ENCODE results near the gene GRIN2A.

The GRIN2A gene

DNA sequence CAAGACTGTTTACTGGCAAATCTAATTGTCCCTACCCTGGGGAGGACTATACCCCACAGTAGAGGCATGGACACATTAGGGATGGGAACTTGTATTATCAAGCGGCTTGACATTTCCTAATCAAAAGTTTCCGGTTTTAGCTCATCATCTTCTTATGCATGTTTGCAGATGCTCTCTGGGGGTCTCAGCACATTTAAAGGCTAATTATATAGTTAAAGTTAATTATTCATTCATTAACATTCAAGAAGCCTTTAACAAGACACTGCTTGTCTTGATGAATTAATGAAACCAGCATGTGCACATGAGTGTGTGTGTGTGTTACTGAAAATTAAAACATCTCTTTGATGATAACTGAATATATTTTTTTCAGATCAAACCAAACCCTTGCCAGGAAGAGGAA lies 377.1 kb downstream of the GRIN2A start:
- no peak overlapping the region for H3K27ac ChIP-seq (ENCODE audit: insufficient read depth, low read depth, low read length, poor library complexity, severe bottlenecking)
- H3K9me3 ChIP-seq (ENCODE audit: control insufficient read depth, low read length) = no peaks in the 10 kb centered on the region
- H3K36me3 ChIP-seq (ENCODE audit: control insufficient read depth, insufficient read depth, low read length) = no peaks in the 10 kb centered on the region
- H3K4me1 ChIP-seq (ENCODE audit: control insufficient read depth, insufficient read depth, low read length) = no peaks in the 10 kb centered on the region
- 90 to 92% methylated on average over 2 of the region's 2 CpGs for WGBS, 2 experiments
- no peaks in the 10 kb centered on the region for H3K27me3 ChIP-seq (ENCODE audit: control insufficient read depth, insufficient read depth, low read length, poor library complexity, severe bottlenecking)
- no peak overlapping the region for H3K4me3 ChIP-seq (ENCODE audit: insufficient read depth, low read depth, low read length)

DNA sequence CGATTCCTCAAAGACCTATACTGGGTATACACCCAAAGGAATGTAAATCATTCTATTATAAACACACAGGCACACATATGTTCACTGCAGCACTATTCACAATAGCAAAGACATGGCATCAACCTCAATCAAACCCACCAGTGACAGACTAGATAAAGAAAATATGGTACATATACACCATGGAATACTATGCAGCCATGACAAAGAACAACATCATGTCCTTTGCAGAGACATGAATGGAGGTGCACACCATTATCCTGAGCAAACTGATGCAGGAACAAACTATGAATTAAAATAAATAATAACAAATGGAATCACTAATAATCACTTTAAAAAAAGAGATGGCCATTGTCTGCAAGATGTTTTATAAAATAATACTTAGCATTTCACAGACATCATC lies 380.1 kb downstream of the GRIN2A start:
- WGBS, 2 experiments = 93 to 100% methylated on average over 1 of the region's 1 CpG
- Histone ChIP-seq H3K27me3 (ENCODE audit: control insufficient read depth, insufficient read depth, low read length, poor library complexity, severe bottlenecking) (no peaks in the 10 kb centered on the region), H3K27ac (ENCODE audit: insufficient read depth, low read depth, low read length, poor library complexity, severe bottlenecking) (no peak overlapping the region), H3K4me3 (ENCODE audit: insufficient read depth, low read depth, low read length) (no peak overlapping the region), H3K9me3 (ENCODE audit: control insufficient read depth, low read length) (no peaks in the 10 kb centered on the region), H3K36me3 (ENCODE audit: control insufficient read depth, insufficient read depth, low read length) (no peaks in the 10 kb centered on the region), H3K4me1 (ENCODE audit: control insufficient read depth, insufficient read depth, low read length) (no peaks in the 10 kb centered on the region)

DNA sequence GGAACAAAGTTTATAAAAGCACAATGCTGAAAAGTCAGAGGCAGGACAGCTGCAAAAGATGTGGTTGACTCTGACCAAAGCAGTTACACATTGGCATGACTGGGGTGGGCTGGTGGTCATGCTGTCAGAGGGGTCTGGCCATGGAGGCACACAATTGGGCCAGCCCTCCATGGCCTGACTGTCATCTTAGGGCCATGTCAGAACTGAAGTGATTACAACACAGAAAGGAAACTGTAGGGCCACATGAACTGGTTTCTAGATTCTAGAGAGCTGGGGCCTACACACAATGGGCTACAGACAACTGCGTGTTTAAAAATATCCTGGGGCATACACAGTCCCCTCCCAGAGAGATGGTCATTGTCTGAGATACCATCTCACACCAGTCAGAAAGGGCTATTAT lies 380.6 kb downstream of the GRIN2A start:
- Histone ChIP-seq H3K27me3 (ENCODE audit: control insufficient read depth, insufficient read depth, low read length, poor library complexity, severe bottlenecking) (no peaks in the 10 kb centered on the region), H3K4me3 (ENCODE audit: insufficient read depth, low read depth, low read length) (no peak overlapping the region), H3K36me3 (ENCODE audit: control insufficient read depth, insufficient read depth, low read length) (no peaks in the 10 kb centered on the region), H3K4me1 (ENCODE audit: control insufficient read depth, insufficient read depth, low read length) (no peaks in the 10 kb centered on the region), H3K9me3 (ENCODE audit: control insufficient read depth, low read length) (no peaks in the 10 kb centered on the region), H3K27ac (ENCODE audit: insufficient read depth, low read depth, low read length, poor library complexity, severe bottlenecking) (no peak overlapping the region)
- WGBS, 2 experiments = 88 to 100% methylated on average over 1 of the region's 1 CpG

DNA sequence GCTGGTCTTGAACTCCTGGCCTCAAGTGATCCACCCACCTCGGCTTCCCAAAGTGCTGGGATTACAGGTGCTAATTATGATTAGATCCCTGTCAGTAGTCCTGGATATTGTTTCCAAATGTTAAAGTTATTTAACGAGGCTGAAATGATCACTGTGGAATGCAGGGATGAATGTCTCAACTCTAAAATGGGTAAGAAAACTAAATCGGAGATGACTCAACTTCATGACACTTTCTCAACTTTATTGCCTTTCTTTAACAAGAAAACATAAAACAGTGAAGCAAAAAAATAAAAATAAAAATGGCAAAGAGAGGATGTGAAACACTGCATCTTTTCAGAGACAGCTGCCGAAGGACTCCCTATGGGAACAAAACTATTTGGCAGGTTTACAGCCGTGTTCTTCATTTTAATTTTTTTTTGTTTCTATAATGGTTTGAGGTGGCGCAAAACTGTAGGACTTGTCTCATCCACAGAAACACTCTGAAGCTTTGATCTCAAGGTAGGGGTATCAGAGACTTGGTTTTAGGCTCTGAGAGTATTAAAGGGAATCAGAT lies 382.0 kb downstream of the GRIN2A start:
- Histone ChIP-seq H3K27me3 (ENCODE audit: control insufficient read depth, insufficient read depth, low read length, poor library complexity, severe bottlenecking) (no peaks in the 10 kb centered on the region), H3K36me3 (ENCODE audit: control insufficient read depth, insufficient read depth, low read length) (no peaks in the 10 kb centered on the region), H3K27ac (ENCODE audit: insufficient read depth, low read depth, low read length, poor library complexity, severe bottlenecking) (no peak overlapping the region), H3K4me3 (ENCODE audit: insufficient read depth, low read depth, low read length) (no peak overlapping the region), H3K4me1 (ENCODE audit: control insufficient read depth, insufficient read depth, low read length) (no peaks in the 10 kb centered on the region), H3K9me3 (ENCODE audit: control insufficient read depth, low read length) (no peaks in the 10 kb centered on the region)
- 88 to 90% methylated on average over 6 of the region's 6 CpGs for WGBS, 2 experiments

DNA sequence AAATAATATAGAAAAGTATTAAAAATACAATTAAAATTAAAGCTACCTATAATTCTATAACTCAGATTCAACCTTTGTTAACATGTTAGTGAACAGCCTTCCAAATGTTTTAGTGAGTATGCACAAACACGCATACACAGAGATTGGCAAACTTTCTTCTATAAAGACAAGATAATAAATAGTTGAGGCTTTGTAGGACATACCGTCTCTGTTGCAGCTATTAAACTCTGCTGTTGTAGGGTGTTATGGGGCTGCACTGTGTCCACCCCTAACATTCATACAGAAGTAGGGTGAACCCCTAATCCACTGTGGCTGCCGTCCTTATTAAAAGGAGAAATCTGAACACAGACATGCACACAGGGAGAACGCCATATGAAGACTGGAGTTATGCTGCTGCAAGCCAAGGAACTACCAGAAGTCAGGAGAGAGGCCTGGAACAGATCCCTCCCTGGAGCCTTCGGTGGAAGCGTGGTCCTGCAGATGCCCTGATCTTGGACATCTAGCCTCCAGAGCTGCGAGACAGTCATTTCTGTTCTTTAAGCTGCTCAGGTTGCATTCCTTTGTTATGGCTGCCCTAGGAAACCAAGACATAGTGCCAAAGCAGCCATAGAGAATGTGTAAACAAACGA lies 383.2 kb downstream of the GRIN2A start:
- WGBS, 2 experiments = 91 to 93% methylated on average over 7 to 8 of the region's 8 CpGs
- Histone ChIP-seq H3K27ac (ENCODE audit: insufficient read depth, low read depth, low read length, poor library complexity, severe bottlenecking) (no peak overlapping the region), H3K36me3 (ENCODE audit: control insufficient read depth, insufficient read depth, low read length) (no peaks in the 10 kb centered on the region), H3K27me3 (ENCODE audit: control insufficient read depth, insufficient read depth, low read length, poor library complexity, severe bottlenecking) (no peaks in the 10 kb centered on the region), H3K4me1 (ENCODE audit: control insufficient read depth, insufficient read depth, low read length) (no peaks in the 10 kb centered on the region), H3K9me3 (ENCODE audit: control insufficient read depth, low read length) (no peaks in the 10 kb centered on the region), H3K4me3 (ENCODE audit: insufficient read depth, low read depth, low read length) (no peak overlapping the region)

DNA sequence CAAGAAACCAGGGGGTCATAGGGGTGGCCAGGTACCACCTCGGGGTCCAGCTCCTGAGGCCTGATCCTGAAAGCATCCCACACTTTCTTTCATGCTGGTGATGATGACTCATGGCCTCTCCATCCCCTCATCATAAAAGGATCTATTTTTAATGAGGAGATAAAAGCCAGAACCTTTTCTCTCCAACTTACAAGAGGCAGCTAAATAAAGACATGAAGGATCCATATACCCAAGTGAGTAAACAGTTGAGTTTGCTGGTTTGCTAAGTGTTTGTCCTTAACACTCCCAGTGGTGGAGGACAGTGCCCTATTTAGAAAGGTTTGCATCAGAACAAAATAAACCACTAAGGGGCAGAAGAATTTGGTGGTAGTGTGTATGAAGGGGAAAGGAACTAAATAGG lies 383.8 kb downstream of the GRIN2A start:
- no peak overlapping the region for H3K27ac ChIP-seq (ENCODE audit: insufficient read depth, low read depth, low read length, poor library complexity, severe bottlenecking)

DNA sequence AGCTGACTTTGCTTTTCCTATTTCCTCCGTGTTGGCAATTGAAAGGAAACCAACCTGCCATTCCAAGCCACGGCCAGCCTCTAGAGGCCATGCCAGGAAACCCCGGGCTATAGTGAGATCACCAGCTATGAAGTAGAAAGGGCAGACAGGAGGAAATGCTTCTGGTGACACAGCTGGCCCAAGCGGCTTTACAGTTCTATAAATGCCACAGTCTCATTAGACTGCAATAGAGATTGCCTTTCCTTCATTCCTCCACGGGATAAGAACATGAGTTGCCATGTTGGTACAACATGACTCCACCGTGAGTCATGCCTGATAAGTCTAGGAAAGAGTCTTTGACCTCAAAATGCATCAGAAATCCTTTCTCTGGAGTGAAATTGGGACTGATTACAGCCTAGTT lies 384.9 kb downstream of the GRIN2A start:
- H3K4me3 ChIP-seq (ENCODE audit: insufficient read depth, low read depth, low read length) = no peak overlapping the region
- H3K27me3 ChIP-seq (ENCODE audit: control insufficient read depth, insufficient read depth, low read length, poor library complexity, severe bottlenecking) = no peaks in the 10 kb centered on the region
- WGBS, 2 experiments = 93% methylated on average over 6 of the region's 6 CpGs
- H3K27ac ChIP-seq (ENCODE audit: insufficient read depth, low read depth, low read length, poor library complexity, severe bottlenecking) = no peak overlapping the region
- H3K9me3 ChIP-seq (ENCODE audit: control insufficient read depth, low read length) = no peaks in the 10 kb centered on the region
- H3K4me1 ChIP-seq (ENCODE audit: control insufficient read depth, insufficient read depth, low read length) = no peaks in the 10 kb centered on the region
- no peaks in the 10 kb centered on the region for H3K36me3 ChIP-seq (ENCODE audit: control insufficient read depth, insufficient read depth, low read length)

More for the DNA sequence above, 383.8 kb downstream of the GRIN2A start:
- Histone ChIP-seq H3K27me3 (ENCODE audit: control insufficient read depth, insufficient read depth, low read length, poor library complexity, severe bottlenecking) (no peaks in the 10 kb centered on the region), H3K36me3 (ENCODE audit: control insufficient read depth, insufficient read depth, low read length) (no peaks in the 10 kb centered on the region), H3K9me3 (ENCODE audit: control insufficient read depth, low read length) (no peaks in the 10 kb centered on the region), H3K4me1 (ENCODE audit: control insufficient read depth, insufficient read depth, low read length) (no peaks in the 10 kb centered on the region), H3K4me3 (ENCODE audit: insufficient read depth, low read depth, low read length) (no peak overlapping the region)
- 90 to 100% methylated on average over 1 of the region's 1 CpG for WGBS, 2 experiments

DNA sequence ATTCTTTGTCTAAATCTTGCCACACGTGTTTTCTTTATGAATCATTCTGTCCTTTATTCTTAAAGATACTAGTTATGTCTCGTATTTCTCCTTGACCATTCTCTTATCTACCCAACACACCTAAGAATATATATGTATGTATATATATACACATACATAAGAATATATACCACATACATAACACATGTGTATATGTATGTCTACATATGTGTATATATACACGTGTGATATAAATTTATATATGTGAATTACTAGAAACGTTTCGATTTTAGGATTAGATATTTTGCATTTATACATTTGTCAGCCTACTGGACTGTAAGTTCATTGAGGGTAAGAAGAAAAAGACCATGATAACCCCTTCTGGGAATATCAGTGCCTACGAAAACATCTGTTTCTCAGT lies 388.6 kb downstream of the GRIN2A start:
- H3K36me3 ChIP-seq (ENCODE audit: control insufficient read depth, insufficient read depth, low read length) = no peaks in the 10 kb centered on the region
- no peaks in the 10 kb centered on the region for H3K27me3 ChIP-seq (ENCODE audit: control insufficient read depth, insufficient read depth, low read length, poor library complexity, severe bottlenecking)
- H3K4me1 ChIP-seq (ENCODE audit: control insufficient read depth, insufficient read depth, low read length) = no peaks in the 10 kb centered on the region
- 93 to 100% methylated on average over 4 to 5 of the region's 6 CpGs for WGBS, 2 experiments
- H3K9me3 ChIP-seq (ENCODE audit: control insufficient read depth, low read length) = no peaks in the 10 kb centered on the region
- H3K27ac ChIP-seq (ENCODE audit: insufficient read depth, low read depth, low read length, poor library complexity, severe bottlenecking) = no peak overlapping the region
- no peak overlapping the region for H3K4me3 ChIP-seq (ENCODE audit: insufficient read depth, low read depth, low read length)

DNA sequence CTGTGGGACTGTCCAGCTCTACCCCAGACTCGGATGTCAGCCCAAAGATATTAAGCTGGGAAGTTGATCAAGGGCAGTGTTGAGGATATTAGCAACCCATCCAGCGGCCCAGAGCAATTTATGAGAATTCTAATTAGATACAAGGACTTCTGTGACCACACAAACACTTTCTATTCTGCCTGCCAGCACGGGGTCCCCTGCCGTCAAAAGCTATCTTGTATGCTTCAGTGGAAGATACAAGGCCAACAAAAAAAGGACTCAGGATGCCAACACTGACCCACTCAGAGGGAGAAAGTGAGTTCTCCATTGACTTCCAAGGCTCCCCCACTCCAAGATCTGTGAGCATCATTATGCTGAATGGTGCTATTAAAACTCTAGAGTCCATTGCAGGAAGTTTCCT lies 390.7 kb downstream of the GRIN2A start:
- H3K36me3 ChIP-seq (ENCODE audit: control insufficient read depth, insufficient read depth, low read length) = no peaks in the 10 kb centered on the region
- no peak overlapping the region for H3K4me3 ChIP-seq (ENCODE audit: insufficient read depth, low read depth, low read length)
- H3K27me3 ChIP-seq (ENCODE audit: control insufficient read depth, insufficient read depth, low read length, poor library complexity, severe bottlenecking) = no peaks in the 10 kb centered on the region
- H3K27ac ChIP-seq (ENCODE audit: insufficient read depth, low read depth, low read length, poor library complexity, severe bottlenecking) = no peak overlapping the region
- H3K9me3 ChIP-seq (ENCODE audit: control insufficient read depth, low read length) = no peaks in the 10 kb centered on the region
- no peaks in the 10 kb centered on the region for H3K4me1 ChIP-seq (ENCODE audit: control insufficient read depth, insufficient read depth, low read length)
- WGBS, 2 experiments = 88 to 90% methylated on average over 4 of the region's 4 CpGs

DNA sequence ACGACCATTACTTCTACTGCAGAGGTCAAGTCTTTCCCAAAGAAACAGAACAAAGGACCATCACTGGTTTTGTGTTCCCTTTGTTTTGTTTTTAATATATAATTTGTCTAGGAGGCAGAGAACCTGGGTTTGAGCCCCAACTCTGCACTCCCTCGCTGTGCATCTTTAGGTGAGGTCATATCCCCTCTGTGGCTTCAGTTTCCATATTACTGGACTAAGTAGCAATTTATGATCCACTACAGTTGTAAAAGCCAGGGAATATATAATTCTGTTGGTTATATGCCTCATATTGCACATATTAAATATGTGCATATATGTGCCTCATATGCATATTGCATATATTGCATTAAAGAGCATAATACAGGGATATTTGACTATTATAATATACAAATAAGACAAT lies 392.0 kb downstream of the GRIN2A start:
- no peaks in the 10 kb centered on the region for H3K27me3 ChIP-seq (ENCODE audit: control insufficient read depth, insufficient read depth, low read length, poor library complexity, severe bottlenecking)
- no peaks in the 10 kb centered on the region for H3K9me3 ChIP-seq (ENCODE audit: control insufficient read depth, low read length)
- H3K4me1 ChIP-seq (ENCODE audit: control insufficient read depth, insufficient read depth, low read length) = no peaks in the 10 kb centered on the region
- no peaks in the 10 kb centered on the region for H3K36me3 ChIP-seq (ENCODE audit: control insufficient read depth, insufficient read depth, low read length)
- H3K27ac ChIP-seq (ENCODE audit: insufficient read depth, low read depth, low read length, poor library complexity, severe bottlenecking) = no peak overlapping the region
- no peak overlapping the region for H3K4me3 ChIP-seq (ENCODE audit: insufficient read depth, low read depth, low read length)
- WGBS, 2 experiments = 93 to 100% methylated on average over 2 of the region's 2 CpGs

Measured in ectodermal cell (in vitro differentiated cells).